Stimulated activated naive CD8-positive, alpha-beta T cell treated with anti-CD3 and anti-CD28 coated beads, Interleukin-15, Interleukin-2, amounts not matched to agents 100 ng/mL and 50 ng/mL, for 24 hours (primary cell): Measurements from ENCODE around the gene KLRF1.

Experiments
- H3K27ac Mint-ChIP-seq: one replicate; pipeline ENCODE4 v1.8.0; 2021; ENCODE audit warnings: mild to moderate bottlenecking, mixed read lengths
- H3K27me3 Mint-ChIP-seq: one replicate; pipeline ENCODE4 v1.8.0; 2021; ENCODE audit warnings: mixed read lengths
- H3K36me3 Mint-ChIP-seq: one replicate; pipeline ENCODE4 v1.8.0; 2021; ENCODE audit warnings: low read depth, mixed read lengths
- H3K4me1 Mint-ChIP-seq: one replicate; pipeline ENCODE4 v1.8.0; 2021; ENCODE audit warnings: low read depth, mixed read lengths
- H3K4me3 Mint-ChIP-seq: one replicate; pipeline ENCODE4 v1.8.0; 2021; ENCODE audit warnings: mild to moderate bottlenecking, mixed read lengths
- H3K9me3 Mint-ChIP-seq: one replicate; pipeline ENCODE4 v1.8.0; 2021; ENCODE audit warnings: mixed read lengths

The KLRF1 gene

GRCh38 chr12:9831720-9832119, 4.4 kb downstream of the KLRF1 start:
- H3K27ac Mint-ChIP-seq = no peak overlapping the region
- no peak overlapping the region for H3K4me3 Mint-ChIP-seq
- no peaks in the 10 kb centered on the region for H3K36me3 Mint-ChIP-seq
- no peaks in the 10 kb centered on the region for H3K9me3 Mint-ChIP-seq
- no peaks in the 10 kb centered on the region for H3K4me1 Mint-ChIP-seq
- no peaks in the 10 kb centered on the region for H3K27me3 Mint-ChIP-seq

- H3K27me3 Mint-ChIP-seq = no peaks in the 10 kb centered on the region
- no peak overlapping the region for H3K4me3 Mint-ChIP-seq
- no peaks in the 10 kb centered on the region for H3K4me1 Mint-ChIP-seq
- H3K27ac Mint-ChIP-seq = no peak overlapping the region
- H3K9me3 Mint-ChIP-seq = peaks cover 20% of the 10 kb centered on the region
- H3K36me3 Mint-ChIP-seq = peaks cover 7% of the 10 kb centered on the region
Measured at GRCh38 chr12:9843407-9843806, 16.1 kb downstream of the KLRF1 start.

- Mint-ChIP-seq H3K27me3 (no peaks in the 10 kb centered on the region), H3K4me3 (no peak overlapping the region), H3K4me1 (peaks cover 25% of the 10 kb centered on the region), H3K9me3 (peaks cover 24% of the 10 kb centered on the region), H3K27ac (no peak overlapping the region), H3K36me3 (peaks cover 42% of the 10 kb centered on the region)
Measured at GRCh38 chr12:9848899-9849298, 21.6 kb downstream of the KLRF1 start.

DNA sequence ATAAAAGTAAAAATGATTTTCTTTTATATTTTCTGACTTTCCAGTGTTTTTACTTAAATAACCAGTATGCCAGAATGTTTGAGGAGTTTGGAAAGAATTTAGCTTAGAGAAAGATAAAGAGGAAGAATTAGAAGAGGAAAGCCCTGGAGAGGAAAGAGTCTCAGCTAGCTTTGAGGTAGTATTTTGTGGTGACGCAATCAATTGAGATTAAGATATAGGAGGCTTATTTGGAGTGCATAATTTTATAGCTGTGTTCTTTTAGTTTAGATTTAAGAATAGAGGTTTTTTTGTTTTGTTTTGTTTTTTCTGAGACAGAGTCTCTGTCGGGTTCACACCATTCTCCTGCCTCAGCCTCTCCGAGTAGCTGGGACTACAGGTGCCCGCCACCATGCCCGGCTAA, 23.8 kb downstream of the KLRF1 start:
- Mint-ChIP-seq H3K27ac (peak overlapping the region; percentile 37), H3K9me3 (peaks cover 24% of the 10 kb centered on the region), H3K27me3 (no peaks in the 10 kb centered on the region), H3K36me3 (peaks cover 62% of the 10 kb centered on the region), H3K4me1 (peaks cover 40% of the 10 kb centered on the region), H3K4me3 (no peak overlapping the region)

GRCh38 chr12:9851927-9852326, 24.6 kb downstream of the KLRF1 start:
- Mint-ChIP-seq H3K4me1 (peaks cover 46% of the 10 kb centered on the region), H3K9me3 (peaks cover 16% of the 10 kb centered on the region), H3K36me3 (peaks cover 69% of the 10 kb centered on the region), H3K27ac (no peak overlapping the region), H3K27me3 (no peaks in the 10 kb centered on the region), H3K4me3 (no peak overlapping the region)

DNA sequence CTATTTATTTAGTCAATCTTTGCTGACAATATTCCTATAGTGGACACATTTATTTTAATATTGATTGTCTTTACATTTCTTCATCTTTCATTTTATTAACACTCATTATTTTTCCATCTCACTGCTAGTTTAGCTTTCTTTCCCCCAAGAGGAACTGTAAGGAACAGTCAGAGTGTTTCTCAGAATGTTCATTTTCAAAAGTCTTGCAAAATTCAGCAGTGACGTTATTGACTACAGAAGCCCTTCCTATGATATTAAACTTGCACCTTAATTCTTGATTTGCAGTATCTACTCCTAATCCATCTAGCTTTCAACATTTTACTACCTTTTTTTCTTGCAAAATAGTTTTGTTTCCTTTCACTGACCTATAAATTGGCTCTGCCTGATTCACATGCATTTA, 28.9 kb downstream of the KLRF1 start:
- no peaks in the 10 kb centered on the region for H3K27me3 Mint-ChIP-seq
- H3K9me3 Mint-ChIP-seq = no peaks in the 10 kb centered on the region
- peaks cover 80% of the 10 kb centered on the region for H3K4me1 Mint-ChIP-seq
- H3K36me3 Mint-ChIP-seq = peaks cover 77% of the 10 kb centered on the region
- H3K27ac Mint-ChIP-seq = peak overlapping the region; percentile 8
- no peak overlapping the region for H3K4me3 Mint-ChIP-seq

- Mint-ChIP-seq H3K36me3 (peaks cover 71% of the 10 kb centered on the region), H3K4me3 (no peak overlapping the region), H3K27me3 (no peaks in the 10 kb centered on the region), H3K9me3 (no peaks in the 10 kb centered on the region), H3K27ac (no peak overlapping the region), H3K4me1 (peaks cover 82% of the 10 kb centered on the region)
Measured at GRCh38 chr12:9856894-9857293, 29.6 kb downstream of the KLRF1 start.

- no peaks in the 10 kb centered on the region for H3K27me3 Mint-ChIP-seq
- H3K4me1 Mint-ChIP-seq = peaks cover 81% of the 10 kb centered on the region
- no peak overlapping the region for H3K4me3 Mint-ChIP-seq
- peaks cover 66% of the 10 kb centered on the region for H3K36me3 Mint-ChIP-seq
- no peaks in the 10 kb centered on the region for H3K9me3 Mint-ChIP-seq
- no peak overlapping the region for H3K27ac Mint-ChIP-seq
Measured at GRCh38 chr12:9858135-9858534, 30.9 kb downstream of the KLRF1 start.

DNA sequence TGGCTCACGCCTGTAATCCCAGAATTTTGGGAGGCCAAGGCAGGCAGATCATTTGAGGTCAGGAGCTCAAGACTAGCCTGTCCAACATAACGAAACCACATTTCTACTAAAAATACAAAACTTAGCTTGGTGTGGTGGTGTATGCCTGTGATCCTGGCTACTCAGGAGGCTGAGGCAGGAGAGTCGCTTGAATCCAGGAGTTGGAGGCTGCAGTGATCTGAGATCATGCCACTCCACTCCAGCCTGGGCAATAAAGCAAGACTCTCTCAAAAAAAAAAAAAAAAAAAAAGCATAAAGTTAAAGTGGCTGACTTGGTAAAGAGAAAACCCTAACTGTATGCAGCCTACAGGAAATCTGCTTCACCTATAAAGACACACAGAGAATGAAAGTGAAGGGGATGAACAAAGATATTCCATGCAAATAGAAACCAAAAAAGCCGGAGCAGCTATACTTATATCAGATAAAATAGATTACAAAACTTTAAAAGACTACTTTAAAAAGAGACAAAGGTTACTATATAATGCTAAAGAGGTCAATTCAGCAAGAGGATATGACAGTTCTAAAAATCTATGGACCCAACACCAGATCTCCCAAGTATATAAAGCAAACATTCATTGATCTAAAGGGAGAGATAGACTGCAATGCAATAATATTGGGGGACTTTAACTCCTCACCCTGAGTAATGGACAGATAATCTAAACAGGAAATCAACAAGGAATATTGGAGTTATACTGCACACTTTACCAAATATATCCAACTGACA, 37.8 kb downstream of the KLRF1 start:
- Mint-ChIP-seq H3K36me3 (peaks cover 25% of the 10 kb centered on the region), H3K9me3 (no peaks in the 10 kb centered on the region), H3K4me1 (peaks cover 54% of the 10 kb centered on the region), H3K27me3 (no peaks in the 10 kb centered on the region), H3K27ac (peak overlapping the region; percentile 92), H3K4me3 (peak overlapping the region; percentile 88)

- Mint-ChIP-seq H3K27me3 (no peaks in the 10 kb centered on the region), H3K36me3 (peaks cover 21% of the 10 kb centered on the region), H3K4me3 (peak overlapping the region; percentile 88), H3K4me1 (peaks cover 48% of the 10 kb centered on the region), H3K27ac (peak overlapping the region; percentile 92), H3K9me3 (no peaks in the 10 kb centered on the region)
Measured at GRCh38 chr12:9866860-9867269, 39.6 kb downstream of the KLRF1 start.

DNA sequence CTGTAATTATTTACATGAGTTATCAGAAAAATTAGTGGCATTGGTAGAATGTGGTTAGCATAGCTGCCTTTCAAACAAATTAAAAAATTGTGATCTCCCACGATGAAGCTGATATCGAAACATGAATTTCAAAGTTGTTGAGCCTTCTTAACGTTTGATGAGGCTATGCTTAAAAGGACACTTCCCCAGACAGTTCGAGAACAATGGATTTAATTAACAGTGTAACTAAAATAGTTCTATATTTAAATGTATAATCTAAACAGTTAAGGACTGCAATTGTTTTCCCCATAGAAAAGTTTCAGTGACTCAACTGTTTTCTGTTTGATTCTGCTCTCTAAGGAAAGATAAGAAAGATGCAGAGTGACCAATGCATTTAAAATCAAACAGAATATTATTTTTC, 40.2 kb downstream of the KLRF1 start:
- Mint-ChIP-seq H3K9me3 (no peaks in the 10 kb centered on the region), H3K4me3 (peak overlapping the region; percentile 88), H3K4me1 (peaks cover 49% of the 10 kb centered on the region), H3K27ac (peak overlapping the region; percentile 92), H3K36me3 (peaks cover 19% of the 10 kb centered on the region), H3K27me3 (no peaks in the 10 kb centered on the region)

DNA sequence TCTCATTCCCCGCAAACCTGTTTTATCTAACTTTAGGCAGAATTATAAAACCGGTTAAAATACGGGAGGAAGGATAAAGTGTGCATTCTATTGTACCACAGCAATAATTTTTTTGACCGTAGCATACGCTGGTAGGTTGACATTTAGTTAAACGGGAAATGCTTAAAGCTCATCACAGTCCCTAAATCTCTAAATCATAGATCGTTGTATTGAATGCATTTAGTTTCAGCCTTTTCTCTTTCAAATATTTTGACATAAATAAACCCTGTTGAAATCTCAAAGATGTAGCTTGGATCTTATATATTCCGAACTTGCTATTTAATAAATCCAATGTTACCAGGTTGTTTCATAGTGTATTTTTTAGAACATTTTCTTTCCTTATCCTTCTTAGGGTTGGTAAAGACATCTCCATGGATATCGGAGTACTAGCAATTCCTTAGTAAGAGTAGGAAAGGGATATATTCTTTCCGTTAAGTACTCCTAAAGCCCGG, 41.1 kb downstream of the KLRF1 start:
- Mint-ChIP-seq H3K36me3 (peaks cover 12% of the 10 kb centered on the region), H3K27ac (peak overlapping the region; percentile 96), H3K4me3 (peak overlapping the region; percentile 89), H3K9me3 (no peaks in the 10 kb centered on the region), H3K4me1 (peaks cover 45% of the 10 kb centered on the region), H3K27me3 (no peaks in the 10 kb centered on the region)

DNA sequence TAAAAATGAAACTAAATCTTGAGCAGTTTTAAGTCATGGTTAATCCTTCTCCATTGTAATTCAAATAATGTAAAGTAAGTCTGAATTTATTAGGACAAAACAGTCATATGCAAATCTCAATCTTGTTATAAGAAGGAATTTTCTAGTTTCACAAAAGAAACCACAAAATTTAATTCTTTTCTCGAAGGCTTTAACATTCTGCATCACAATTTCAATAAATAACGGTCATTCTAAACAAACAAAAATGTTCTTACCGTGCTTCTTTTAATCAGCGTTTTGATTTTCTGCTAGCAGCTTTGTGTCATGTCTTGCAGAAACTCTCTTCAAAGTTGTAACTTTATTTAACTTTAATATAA, 41.6 kb downstream of the KLRF1 start:
- Mint-ChIP-seq H3K27me3 (no peaks in the 10 kb centered on the region), H3K4me1 (peaks cover 39% of the 10 kb centered on the region), H3K27ac (peak overlapping the region; percentile 96), H3K9me3 (no peaks in the 10 kb centered on the region), H3K4me3 (peak overlapping the region; percentile 89), H3K36me3 (peaks cover 6% of the 10 kb centered on the region)

DNA sequence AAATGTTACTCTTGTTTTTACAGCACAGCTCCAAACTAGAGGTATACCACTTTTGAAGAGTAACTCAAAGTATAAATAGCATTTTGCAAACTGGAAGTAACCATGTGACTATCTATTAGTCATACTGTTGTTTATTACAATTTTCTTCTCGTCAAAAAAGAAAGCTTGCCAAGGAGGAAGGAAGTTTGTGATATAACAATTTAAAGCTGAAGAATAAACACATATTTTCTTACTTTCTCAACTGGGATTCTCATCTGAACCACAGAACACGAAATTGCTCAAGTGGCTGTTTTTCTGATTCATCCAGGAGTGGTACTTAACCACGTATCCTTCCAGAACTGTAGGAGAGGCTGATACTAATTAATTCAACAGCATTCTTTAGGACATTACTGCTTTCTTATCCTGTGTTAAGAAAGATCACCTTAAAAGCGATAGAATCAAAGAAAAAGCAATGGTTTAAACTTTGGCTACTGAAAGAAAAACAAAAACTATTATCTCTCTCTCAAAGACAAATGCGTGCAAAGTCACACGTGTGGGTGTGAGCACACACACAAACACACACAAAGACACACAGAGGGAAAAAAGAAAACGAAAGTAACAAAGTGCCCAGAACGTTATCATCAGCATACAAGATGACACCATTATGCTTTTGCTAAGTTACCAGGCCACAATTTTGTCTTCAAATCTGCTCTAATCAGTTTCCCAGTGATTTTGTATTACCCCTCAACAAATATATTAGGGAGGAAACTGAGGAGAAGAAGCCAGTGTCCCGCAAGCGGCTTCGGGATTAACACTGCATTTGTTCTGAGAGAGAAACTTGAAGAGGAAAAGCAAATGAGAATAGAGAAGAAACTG, 42.3 kb downstream of the KLRF1 start, which contains the start of gene CLEC2B:
TSS of gene CLEC2B (minus strand) at position 48 of the 855 bp plus-strand sequence.
- Mint-ChIP-seq H3K9me3 (no peaks in the 10 kb centered on the region), H3K36me3 (peaks cover under 1% of the 10 kb centered on the region), H3K4me3 (peak within 1 kb of the TSS; percentile 89), H3K4me1 (peaks cover 33% of the 10 kb centered on the region), H3K27ac (peak within 1 kb of the TSS; percentile 96), H3K27me3 (no peaks in the 10 kb centered on the region)

- peaks cover 29% of the 10 kb centered on the region for H3K4me1 Mint-ChIP-seq
- H3K27me3 Mint-ChIP-seq = no peaks in the 10 kb centered on the region
- H3K36me3 Mint-ChIP-seq = no peaks in the 10 kb centered on the region
- peak overlapping the region; percentile 96 for H3K27ac Mint-ChIP-seq
- no peaks in the 10 kb centered on the region for H3K9me3 Mint-ChIP-seq
- H3K4me3 Mint-ChIP-seq = peak overlapping the region; percentile 89
Measured at GRCh38 chr12:9870286-9870866, 43.1 kb downstream of the KLRF1 start.
